Astrocyte of the cerebellum (primary cell): ENCODE measurements around the gene LIPC.

Experiments
- DNase-seq: peaks from one replicate; pipeline ENCODE4 v3.0.0-alpha.2; 2011; ENCODE audit warnings: low read depth
- H3K4me3 ChIP-seq: 2 replicates; pipeline ENCODE4 v1.5.1; 2011; ENCODE audit warnings: mild to moderate bottlenecking, low read depth, low read length, moderate library complexity
- in situ Hi-C: cut with HindIII; loops from 2 replicates; pipeline ENCODE4 v1.10.0; 2017; ENCODE audit warnings: low sequenced_read_pairs
- TF ChIP-seq, protein P1 (sequence below): IDR thresholded peaks from 2 replicates; pipeline ENCODE4 v1.5.1; 2012; ENCODE audit warnings: low read length, low read depth, moderate library complexity, mild to moderate bottlenecking; ENCODE audit errors: missing control alignments

The LIPC gene

GRCh38 chr15:58498821-58499580, 67.2 kb downstream of the LIPC start:
- H3K4me3 ChIP-seq, result no peak overlapping the region
- TF ChIP-seq, protein P1, sequence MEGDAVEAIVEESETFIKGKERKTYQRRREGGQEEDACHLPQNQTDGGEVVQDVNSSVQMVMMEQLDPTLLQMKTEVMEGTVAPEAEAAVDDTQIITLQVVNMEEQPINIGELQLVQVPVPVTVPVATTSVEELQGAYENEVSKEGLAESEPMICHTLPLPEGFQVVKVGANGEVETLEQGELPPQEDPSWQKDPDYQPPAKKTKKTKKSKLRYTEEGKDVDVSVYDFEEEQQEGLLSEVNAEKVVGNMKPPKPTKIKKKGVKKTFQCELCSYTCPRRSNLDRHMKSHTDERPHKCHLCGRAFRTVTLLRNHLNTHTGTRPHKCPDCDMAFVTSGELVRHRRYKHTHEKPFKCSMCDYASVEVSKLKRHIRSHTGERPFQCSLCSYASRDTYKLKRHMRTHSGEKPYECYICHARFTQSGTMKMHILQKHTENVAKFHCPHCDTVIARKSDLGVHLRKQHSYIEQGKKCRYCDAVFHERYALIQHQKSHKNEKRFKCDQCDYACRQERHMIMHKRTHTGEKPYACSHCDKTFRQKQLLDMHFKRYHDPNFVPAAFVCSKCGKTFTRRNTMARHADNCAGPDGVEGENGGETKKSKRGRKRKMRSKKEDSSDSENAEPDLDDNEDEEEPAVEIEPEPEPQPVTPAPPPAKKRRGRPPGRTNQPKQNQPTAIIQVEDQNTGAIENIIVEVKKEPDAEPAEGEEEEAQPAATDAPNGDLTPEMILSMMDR, result no peak
- no peak for DNase-seq
- in situ Hi-C loops, result no loop called here

DNA sequence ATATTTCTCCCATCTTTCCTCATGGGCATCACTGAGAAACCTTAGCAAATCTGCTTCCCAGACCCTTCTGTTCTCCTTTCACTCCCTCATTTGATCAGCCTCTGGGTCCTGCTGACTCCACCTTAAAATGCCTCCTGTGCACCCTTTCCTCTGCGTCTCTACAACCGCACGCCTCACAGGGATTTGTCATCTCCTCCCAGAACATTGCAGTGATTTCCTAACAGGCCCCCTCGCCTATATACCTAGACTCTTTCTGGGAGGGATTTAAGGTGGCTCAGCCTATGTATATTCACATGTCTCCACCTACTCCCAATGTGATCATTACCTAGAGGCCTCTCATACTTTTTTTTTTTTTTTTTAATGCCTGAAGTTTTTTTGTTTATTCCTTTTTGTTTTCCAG, 69.2 kb downstream of the LIPC start:
- in situ Hi-C loops, result no loop called here
- TF ChIP-seq, protein P1, result no peak
- no peak overlapping the region for H3K4me3 ChIP-seq
- no peak for DNase-seq

DNA sequence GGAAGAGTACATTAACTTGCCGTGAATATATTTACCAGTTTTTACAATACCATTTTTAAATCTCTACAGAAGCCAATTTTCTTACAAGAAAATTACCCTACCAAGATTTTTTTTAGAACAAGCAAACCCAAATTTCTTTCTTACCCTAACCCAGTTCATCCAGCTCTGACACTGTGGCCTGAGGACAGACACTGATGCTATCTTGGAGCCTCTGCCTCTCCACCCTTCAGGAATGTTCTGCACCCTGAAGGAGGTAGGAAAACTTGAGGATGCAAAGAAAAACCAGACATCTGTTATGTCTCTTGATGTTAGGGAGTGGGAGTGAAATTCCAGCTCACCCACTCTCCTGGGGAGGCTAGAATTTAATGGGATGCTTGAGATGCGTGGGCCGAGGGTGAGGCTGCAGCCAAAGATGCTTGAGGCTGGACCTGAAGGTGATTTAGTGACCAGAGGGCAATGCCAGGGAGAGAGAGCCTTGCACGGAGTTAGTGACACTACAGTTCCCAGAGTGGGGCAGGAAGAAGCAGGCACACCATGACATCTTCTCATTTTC, 69.9 kb downstream of the LIPC start:
- in situ Hi-C loops, result no loop called here
- TF ChIP-seq, protein P1, result no peak
- H3K4me3 ChIP-seq, result no peak overlapping the region
- DNase-seq, result no peak

- in situ Hi-C loops, result no loop called here
- TF ChIP-seq, protein P1, result no peak
- H3K4me3 ChIP-seq, result no peak overlapping the region
- DNase-seq, result no peak
Measured at GRCh38 chr15:58503139-58504027, 71.6 kb downstream of the LIPC start.

GRCh38 chr15:58504674-58505234, 73.0 kb downstream of the LIPC start:
- DNase-seq, result no peak
- in situ Hi-C loops, result no loop called here
- H3K4me3 ChIP-seq, result no peak overlapping the region
- TF ChIP-seq, protein P1, result no peak

DNA sequence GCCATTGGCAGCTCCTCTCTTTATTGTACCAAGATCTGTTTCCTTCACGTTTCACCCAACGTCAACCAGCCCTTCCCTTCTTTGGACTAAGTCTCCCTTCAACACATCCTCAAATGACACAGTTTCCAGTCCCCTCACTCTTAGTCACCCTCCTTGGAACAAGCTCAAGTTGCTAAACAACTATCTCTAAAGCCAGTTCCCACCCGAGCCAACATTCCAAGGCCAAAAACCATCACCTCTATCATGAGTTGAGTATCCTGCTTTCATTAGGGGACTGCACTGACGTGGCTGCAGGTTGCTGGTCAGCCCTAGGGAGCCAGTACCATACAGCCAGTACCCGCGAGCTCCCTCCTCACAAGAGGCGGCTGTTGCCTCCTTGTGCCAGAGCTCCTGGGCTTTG, 73.8 kb downstream of the LIPC start:
- in situ Hi-C loops, result no loop called here
- TF ChIP-seq, protein P1, result no peak

More for the DNA sequence above, 73.8 kb downstream of the LIPC start:
- DNase-seq, result no peak
- H3K4me3 ChIP-seq, result no peak overlapping the region
